ENCODE data around the gene C2CD2L. TPM values are rescaled to one million over a fixed set of nuclear protein-coding genes. Genes with fewer than 3 reads are reported as not detected.

Gene C2CD2L
- total and polyA plus RNA-seq, 2 donors (not counting 3 experiments of a cell fraction or from before 2014, with no cell fraction given): 9.1 to 10.4 TPM

DNA sequence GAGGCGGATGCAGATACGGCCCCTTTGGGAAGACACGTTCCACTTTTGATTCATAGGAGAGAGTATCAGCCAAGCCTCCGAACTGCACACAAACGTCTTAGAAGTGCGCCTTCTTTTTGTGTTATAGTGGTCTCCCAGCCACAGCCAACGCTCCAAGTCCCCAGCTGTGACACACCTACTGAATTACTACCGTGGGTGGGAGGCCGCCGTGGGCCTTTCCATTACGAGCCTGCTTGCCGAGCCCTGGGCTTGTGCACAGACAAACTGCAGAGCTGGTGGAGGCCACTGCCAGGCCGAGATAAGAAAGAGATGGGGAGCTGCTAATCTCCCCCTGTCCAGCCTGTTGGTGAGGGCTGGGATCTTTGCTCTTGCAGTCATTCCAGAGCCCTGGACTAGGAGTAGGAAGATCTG is 21.7 kb upstream of the C2CD2L start:
- CTCF ChIA-PET: interaction anchor here (0.7 to 3.6 kb wide), 9 partner anchors 9 to 271 kb away, joined by 3 to 16 read pairs (median 4); partner anchors contain the start of genes CBL and VPS11
- intact Hi-C loops (cut with micrococcal nuclease): loop anchor here (1.0 to 5.0 kb wide), 2 partner anchors 9 to 173 kb away; no protein-coding TSS in a partner anchor

More for the DNA sequence above, 21.7 kb upstream of the C2CD2L start:
- TSS peak; percentile 60 for BruUV-seq (replicated peaks)
- H3K9me1 ChIP-seq (replicated peaks; ENCODE audit: control insufficient read depth, extremely low read depth, insufficient read depth, low read length): no peaks in the 10 kb centered on the region
- H3K79me2 ChIP-seq (ENCODE audit: control insufficient read depth, insufficient read depth, low read length): peaks cover 5% of the 10 kb centered on the region
- peak overlapping the region; percentile 49 for H3K27ac ChIP-seq (ENCODE audit: insufficient read depth, low read depth, low read length)
- dilution Hi-C loops (cut with MboI; ENCODE audit: extremely low pct_ligation_motif_present, low sequenced_read_pairs): no loop called here
- H3K9me3 ChIP-seq (replicated peaks; ENCODE audit: control insufficient read depth, insufficient read depth, low read length): no peaks in the 10 kb centered on the region
- no peak for TF ChIP-seq POLR2A (IDR thresholded peaks at IDR 0.05; ENCODE audit: low read depth, low read length)
- TF ChIP-seq JUN (IDR thresholded peaks at IDR 0.05; ENCODE audit: borderline replicate concordance, insufficient read depth, insufficient read length, low read depth): no peak
- no peak for TF ChIP-seq MYC (IDR thresholded peaks at IDR 0.05; ENCODE audit: low read depth, low read length)
- TF ChIP-seq, protein P1, sequence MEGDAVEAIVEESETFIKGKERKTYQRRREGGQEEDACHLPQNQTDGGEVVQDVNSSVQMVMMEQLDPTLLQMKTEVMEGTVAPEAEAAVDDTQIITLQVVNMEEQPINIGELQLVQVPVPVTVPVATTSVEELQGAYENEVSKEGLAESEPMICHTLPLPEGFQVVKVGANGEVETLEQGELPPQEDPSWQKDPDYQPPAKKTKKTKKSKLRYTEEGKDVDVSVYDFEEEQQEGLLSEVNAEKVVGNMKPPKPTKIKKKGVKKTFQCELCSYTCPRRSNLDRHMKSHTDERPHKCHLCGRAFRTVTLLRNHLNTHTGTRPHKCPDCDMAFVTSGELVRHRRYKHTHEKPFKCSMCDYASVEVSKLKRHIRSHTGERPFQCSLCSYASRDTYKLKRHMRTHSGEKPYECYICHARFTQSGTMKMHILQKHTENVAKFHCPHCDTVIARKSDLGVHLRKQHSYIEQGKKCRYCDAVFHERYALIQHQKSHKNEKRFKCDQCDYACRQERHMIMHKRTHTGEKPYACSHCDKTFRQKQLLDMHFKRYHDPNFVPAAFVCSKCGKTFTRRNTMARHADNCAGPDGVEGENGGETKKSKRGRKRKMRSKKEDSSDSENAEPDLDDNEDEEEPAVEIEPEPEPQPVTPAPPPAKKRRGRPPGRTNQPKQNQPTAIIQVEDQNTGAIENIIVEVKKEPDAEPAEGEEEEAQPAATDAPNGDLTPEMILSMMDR (IDR thresholded peaks at IDR 0.05; ENCODE audit: extremely low read depth in 1 of 2, insufficient read depth in 1 of 2, low read depth in 1 of 2, low read length in 2 of 2): no peak
- no peak for TF ChIP-seq EZH2 (IDR thresholded peaks at IDR 0.05; ENCODE audit: borderline replicate concordance, low read depth, low read length, severe bottlenecking)
- TF ChIP-seq POLR2AphosphoS5 (IDR thresholded peaks at IDR 0.05; ENCODE audit: insufficient read depth, low read depth, low read length): no peak
- TF ChIP-seq, protein P2, sequence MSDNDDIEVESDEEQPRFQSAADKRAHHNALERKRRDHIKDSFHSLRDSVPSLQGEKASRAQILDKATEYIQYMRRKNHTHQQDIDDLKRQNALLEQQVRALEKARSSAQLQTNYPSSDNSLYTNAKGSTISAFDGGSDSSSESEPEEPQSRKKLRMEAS (IDR thresholded peaks at IDR 0.05; ENCODE audit: insufficient read depth, insufficient read length): no peak
- no peak for TF ChIP-seq GATA2 (IDR thresholded peaks at IDR 0.05; ENCODE audit: insufficient read depth, insufficient read length, low read depth, low read length)
- TF ChIP-seq FOS (IDR thresholded peaks at IDR 0.05; ENCODE audit: borderline replicate concordance, insufficient read depth, low read length): no peak
- peak overlapping the region; percentile 74 for H2AFZ ChIP-seq (ENCODE audit: low read depth, low read length)
- no peak for DNase-seq (ENCODE audit: low read depth, low spot score)
- H3K36me3 ChIP-seq (ENCODE audit: control insufficient read depth in 2 of 2, extremely low read depth in 1 of 2, insufficient read depth in 2 of 2, low read length in 2 of 2): peaks cover 3 to 16% of the 10 kb centered on the region in 2 experiments
- peak overlapping the region; percentile 82 for H3K4me2 ChIP-seq (ENCODE audit: insufficient read depth, low read length)
- no peaks in the 10 kb centered on the region for H4K20me1 ChIP-seq (replicated peaks; ENCODE audit: control insufficient read depth, extremely low read depth, insufficient read depth, low read length)
- POLR2A ChIA-PET: interaction anchor here (0.6 to 3.2 kb wide), 6 partner anchors 9 to 86 kb away, joined by 3 to 23 read pairs (median 4); partner anchors contain the start of genes DPAGT1 and VPS11
- no peaks in the 10 kb centered on the region for H3K27me3 ChIP-seq (ENCODE audit: control insufficient read depth in 2 of 2, insufficient read depth in 2 of 2, low read length in 2 of 2)
- H3K4me3 ChIP-seq (replicated peaks in 1 of 3; ENCODE audit: insufficient read depth in 1 of 3, low read depth in 1 of 3, low read length in 3 of 3): peak overlapping the region; percentile 10 to 77 (median 70)
- peak overlapping the region; percentile 37 for H3K9ac ChIP-seq (replicated peaks; ENCODE audit: extremely low read depth, insufficient read depth, low read length)
- H3K4me1 ChIP-seq (ENCODE audit: control insufficient read depth, extremely low read depth, insufficient read depth, low read length): peaks cover 12% of the 10 kb centered on the region
- no peak for FAIRE-seq
